CD4-positive, alpha-beta T cell treated with Interleukin-4 for 1 hour (primary cell): ENCODE measurements around the gene PKP2.
"Not testable (repeated sequence)": the region's sequence is repeated elsewhere in the genome, so short reads cannot be mapped to it uniquely, and the experiment has no call there.

Experiments
- DNase-seq, 2 donors: peaks; one replicate each; pipeline ENCODE4 v3.0.0-alpha.2; 2020 to 2022

The PKP2 gene

GRCh38 chr12:32895688-32896431, 717 bp downstream of the PKP2 start:
- DNase-seq, result no peak

GRCh38 chr12:32894566-32894965, 2.0 kb downstream of the PKP2 start:
- DNase-seq, result no peak

GRCh38 chr12:32893458-32893857, 3.1 kb downstream of the PKP2 start:
- DNase-seq, result no peak

GRCh38 chr12:32893043-32893442, 3.5 kb downstream of the PKP2 start:
- no peak for DNase-seq

GRCh38 chr12:32892369-32892768, 4.2 kb downstream of the PKP2 start:
- DNase-seq, result not testable (repeated sequence)

GRCh38 chr12:32891956-32892355, 4.6 kb downstream of the PKP2 start:
- DNase-seq, result no peak

GRCh38 chr12:32891526-32891925, 5.1 kb downstream of the PKP2 start:
- DNase-seq, result no peak

GRCh38 chr12:32889011-32889760, 7.4 kb downstream of the PKP2 start:
- DNase-seq, result no peak

GRCh38 chr12:32887058-32887457, 9.5 kb downstream of the PKP2 start:
- no peak for DNase-seq

- no peak for DNase-seq
Measured at GRCh38 chr12:32885831-32886230, 10.7 kb downstream of the PKP2 start.

GRCh38 chr12:32884962-32885361, 11.6 kb downstream of the PKP2 start:
- no peak for DNase-seq

- DNase-seq, result no peak
Measured at GRCh38 chr12:32881702-32882101, 14.9 kb downstream of the PKP2 start.

- DNase-seq, result no peak
Measured at GRCh38 chr12:32881107-32881506, 15.5 kb downstream of the PKP2 start.

- not testable (repeated sequence) for DNase-seq
Measured at GRCh38 chr12:32879066-32879465, 17.5 kb downstream of the PKP2 start.

GRCh38 chr12:32877601-32878459, 18.7 kb downstream of the PKP2 start:
- DNase-seq, result no peak

GRCh38 chr12:32876004-32876403, 20.6 kb downstream of the PKP2 start:
- no peak for DNase-seq

- no peak for DNase-seq
Measured at GRCh38 chr12:32874975-32875374, 21.6 kb downstream of the PKP2 start.

GRCh38 chr12:32874078-32874477, 22.5 kb downstream of the PKP2 start:
- DNase-seq, result no peak

- not testable (repeated sequence) for DNase-seq
Measured at GRCh38 chr12:32872416-32872815, 24.2 kb downstream of the PKP2 start.

GRCh38 chr12:32870716-32871115, 25.9 kb downstream of the PKP2 start:
- DNase-seq, result no peak

- no peak for DNase-seq
Measured at GRCh38 chr12:32868885-32869284, 27.7 kb downstream of the PKP2 start.

- no peak for DNase-seq
Measured at GRCh38 chr12:32864731-32865130, 31.8 kb downstream of the PKP2 start.

- no peak for DNase-seq
Measured at GRCh38 chr12:32863128-32863527, 33.4 kb downstream of the PKP2 start.
